HG03045 (cell line): Measurements from ENCODE around the gene RAP2B.
"Not testable (repeated sequence)": the region's sequence is repeated elsewhere in the genome, so short reads cannot be mapped to it uniquely, and the experiment has no call there.

Experiments used
- ATAC-seq: cut with Tn5 transposase; IDR thresholded peaks from one replicate; pipeline ENCODE4 v1.9.1; 2021; ENCODE audit warnings: mild to moderate bottlenecking, moderate library complexity; ENCODE audit not compliant: unreplicated experiment

Gene RAP2B

DNA sequence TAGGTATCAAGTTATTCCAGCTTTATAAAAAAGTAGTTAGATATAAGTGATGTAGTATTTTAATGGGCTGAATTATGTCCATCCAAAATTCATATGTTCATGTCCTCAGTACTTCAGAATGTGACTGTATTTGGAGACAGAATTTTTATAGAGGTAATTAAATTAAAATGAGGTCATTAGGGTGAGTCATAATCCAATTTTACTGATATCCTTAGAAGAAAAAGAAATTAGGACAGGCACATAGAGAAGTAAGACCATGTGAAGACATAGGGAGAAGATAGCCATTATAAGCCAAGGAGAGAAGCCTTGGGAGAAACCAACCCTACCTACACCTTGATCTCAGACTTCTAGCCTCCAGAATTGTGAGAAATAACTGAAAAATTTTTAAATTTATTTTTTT is 30.3 kb downstream of the RAP2B start:
- no peak for ATAC-seq

DNA sequence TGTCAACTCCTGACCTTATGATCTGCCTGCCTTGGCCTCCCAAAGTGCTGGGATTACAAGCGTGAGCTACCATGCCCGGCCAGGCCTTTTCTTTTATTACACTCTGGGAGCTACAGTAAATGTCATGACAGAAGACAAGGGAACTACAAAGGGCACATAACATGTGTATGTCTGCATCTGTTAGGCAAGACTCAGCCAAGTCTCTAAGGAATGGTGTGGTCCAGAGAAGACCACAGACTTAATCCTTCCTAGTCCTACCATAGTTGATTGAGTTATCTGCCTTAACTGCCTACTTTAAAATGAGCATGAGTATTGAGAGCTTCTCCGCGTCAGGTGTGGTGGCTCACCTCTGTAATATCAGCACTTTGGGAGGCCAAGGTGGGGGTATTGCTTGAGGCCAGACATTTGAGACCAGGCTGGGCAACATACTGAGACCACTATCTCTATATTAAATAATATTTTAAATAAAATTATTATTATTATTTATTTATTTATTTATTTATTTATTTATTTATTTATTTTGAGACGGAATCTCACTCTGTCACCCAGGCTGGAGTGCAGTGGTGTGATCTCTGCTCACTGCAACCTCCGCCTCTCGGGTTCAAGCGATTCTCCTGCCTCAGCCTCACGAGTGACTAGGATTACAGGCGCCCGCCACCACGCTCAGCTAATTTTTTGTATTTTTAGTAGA is 31.9 kb downstream of the RAP2B start:
- ATAC-seq: not testable (repeated sequence)

DNA sequence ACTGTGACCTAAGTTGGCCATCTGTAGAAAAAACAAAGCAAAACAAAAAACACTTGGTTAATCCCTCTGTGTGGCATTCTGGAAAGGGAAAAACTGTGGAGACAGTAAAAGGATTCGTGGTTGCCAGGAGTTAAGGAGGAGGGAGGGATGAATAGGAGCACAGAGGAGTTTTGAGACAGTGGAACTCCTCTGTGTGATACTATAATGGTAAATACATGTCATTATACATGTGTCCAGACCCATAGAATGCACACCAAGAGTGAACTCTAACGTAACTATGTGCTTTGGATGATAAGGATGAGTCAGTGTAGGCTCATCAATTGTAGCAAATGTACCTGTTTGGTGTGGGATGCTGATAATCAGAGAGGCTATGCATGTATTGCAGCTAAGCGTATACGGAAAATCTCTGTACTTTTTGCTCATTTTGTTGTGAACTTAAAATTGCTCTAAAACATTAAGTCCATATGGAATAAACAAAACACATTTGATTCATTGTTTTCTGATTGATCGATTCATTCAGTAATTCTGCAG is 33.4 kb downstream of the RAP2B start:
- no peak for ATAC-seq

DNA sequence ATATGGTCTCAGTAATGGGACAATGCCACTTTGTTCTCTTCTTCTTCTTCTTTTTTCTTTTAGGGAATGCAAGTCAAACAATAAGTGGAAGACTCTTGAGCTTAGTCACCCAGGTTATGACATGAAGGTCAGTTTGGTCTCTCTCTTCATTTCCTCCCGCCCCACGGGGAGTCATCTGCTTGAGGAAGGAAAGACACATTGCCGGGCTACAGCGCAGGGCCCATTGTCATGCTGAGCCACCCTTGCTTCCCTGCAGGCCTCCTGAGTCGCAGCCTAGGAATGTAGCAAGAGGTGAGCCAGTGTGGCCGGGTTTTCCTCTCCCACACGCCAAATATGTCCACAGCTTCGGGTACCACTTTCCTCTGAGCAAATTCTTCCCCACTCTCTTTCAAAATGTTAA is 47.6 kb downstream of the RAP2B start:
- ATAC-seq: no peak

DNA sequence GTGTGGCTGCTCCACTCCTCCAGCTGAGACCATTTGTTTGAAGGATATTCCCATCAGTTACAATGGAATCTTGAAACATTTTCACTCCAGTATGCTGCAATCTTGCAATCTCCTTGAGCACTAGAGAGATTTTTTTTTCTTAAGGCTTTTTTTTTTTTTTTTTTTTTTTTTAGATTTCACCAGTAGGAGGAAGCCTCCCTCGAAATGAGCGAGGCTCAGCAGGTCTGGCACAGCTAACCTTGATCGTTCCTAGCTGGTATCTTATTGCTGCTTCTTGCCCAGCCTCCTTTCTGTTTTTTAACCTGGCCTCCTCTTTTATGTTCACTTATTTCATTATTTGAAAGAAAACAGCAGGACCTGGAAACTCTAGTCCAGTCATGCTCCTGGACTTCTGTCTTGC is 48.1 kb downstream of the RAP2B start:
- no peak for ATAC-seq

DNA sequence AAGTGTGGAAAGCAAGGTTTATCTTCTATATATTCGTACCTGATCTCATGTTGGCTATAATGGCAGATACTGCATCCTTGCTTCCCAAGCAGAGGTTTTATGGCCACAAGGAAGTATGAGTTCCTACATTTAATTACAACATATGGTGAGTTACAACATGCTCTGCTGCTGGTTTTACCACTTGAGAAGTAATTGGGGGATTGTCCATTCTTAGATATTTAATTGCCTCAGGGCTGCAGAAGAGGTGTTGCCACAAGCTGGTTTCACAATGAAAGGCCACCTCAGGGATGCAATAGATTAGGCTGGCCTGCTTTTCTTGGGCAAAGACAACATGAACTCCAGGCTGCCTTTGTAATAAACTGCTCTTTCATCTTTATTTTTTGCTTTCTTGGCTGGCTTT is 48.6 kb downstream of the RAP2B start:
- ATAC-seq: no peak

DNA sequence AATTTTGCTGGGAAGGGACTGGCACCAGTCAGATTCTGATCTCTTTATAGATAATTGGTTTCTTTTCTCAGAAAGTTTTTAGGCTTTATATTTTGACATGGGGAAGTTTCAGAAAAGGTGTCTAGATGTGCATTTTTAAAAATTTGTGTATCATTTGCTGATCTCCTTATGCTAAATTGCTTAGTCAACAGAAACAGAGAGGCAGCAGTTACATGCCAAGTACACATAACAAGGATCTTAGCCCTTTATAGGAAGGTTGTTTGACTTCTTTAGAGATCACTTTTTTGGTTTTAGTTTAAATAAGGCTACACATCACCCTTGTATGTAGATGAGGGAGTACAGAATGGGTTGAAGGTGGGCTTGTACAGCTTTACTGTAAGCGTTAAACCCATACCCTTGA is 53.5 kb downstream of the RAP2B start:
- no peak for ATAC-seq

DNA sequence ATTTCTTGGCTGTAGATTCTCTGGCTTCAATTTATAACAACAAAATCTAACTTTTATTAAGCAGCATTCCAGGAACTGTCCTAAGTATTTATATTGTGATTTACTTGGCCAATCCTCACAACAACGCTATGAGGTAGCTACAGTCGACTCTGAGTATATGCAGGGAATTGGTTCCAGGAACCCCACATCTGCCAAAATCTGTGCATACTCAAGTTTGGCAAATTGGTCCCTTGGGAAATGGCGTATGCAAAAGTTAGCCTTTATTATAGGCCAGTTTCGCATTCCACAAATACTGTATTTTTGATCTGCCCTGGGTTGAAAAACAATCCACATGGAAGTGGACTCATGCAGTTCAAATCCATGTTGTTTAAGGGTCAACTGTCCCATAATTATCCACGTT is 53.9 kb downstream of the RAP2B start:
- no peak for ATAC-seq

DNA sequence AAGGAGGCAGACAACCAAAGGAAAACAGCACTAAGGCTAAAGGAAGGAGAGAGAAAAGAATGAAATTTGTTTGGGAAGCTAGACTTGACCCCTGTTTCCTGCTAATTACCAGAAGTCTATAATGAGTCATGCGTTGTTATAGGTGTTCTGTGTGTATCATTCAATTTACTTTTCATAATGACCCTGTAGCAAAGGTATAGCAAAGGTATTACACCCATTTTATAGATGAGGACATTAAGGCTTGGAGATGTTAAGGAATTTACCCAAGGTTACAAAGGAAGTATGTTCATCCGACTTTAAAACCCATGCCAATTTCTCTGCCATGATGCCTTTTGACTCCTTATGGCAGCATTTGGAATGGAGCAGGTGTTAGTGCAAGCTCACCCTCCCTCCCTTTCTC is 54.9 kb downstream of the RAP2B start:
- no peak for ATAC-seq

DNA sequence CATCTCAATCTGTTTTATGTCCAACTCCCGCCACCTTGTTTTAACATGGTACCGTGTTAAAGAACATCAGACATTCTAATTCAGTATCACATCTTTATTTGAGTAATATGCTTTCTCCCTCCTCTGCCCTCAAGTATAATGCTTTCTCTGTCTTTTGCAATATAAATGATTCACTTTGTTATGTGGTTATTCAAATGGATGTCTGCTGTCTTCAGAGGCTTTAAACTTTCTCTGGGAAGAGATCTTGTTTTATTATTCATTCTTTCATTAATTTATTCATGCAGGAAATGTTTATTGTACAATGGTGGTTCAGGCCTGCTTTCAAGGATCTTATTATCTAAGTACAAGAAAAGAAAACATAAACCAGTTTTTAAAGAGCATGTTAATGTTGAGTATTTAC is 57.1 kb downstream of the RAP2B start:
- ATAC-seq: no peak
